Fibroblast of the conjunctiva (primary cell): Measurements from ENCODE around the gene PAX9.
"Not testable (repeated sequence)": the region's sequence is repeated elsewhere in the genome, so short reads cannot be mapped to it uniquely, and the experiment has no call there.

ENCODE experiments used
- DNase-seq: peaks from one replicate; pipeline ENCODE4 v3.0.0-alpha.2; 2010; ENCODE audit warnings: low read depth

PAX9 gene

GRCh38 chr14:36672095-36672494 is 10.4 kb downstream of the PAX9 start:
- no peak for DNase-seq

GRCh38 chr14:36674659-36675058 is 13.0 kb downstream of the PAX9 start:
- DNase-seq = no peak

- no peak for DNase-seq
Measured at GRCh38 chr14:36675581-36675980, 13.9 kb downstream of the PAX9 start.

- no peak for DNase-seq
Measured at GRCh38 chr14:36676236-36676635, 14.6 kb downstream of the PAX9 start.

GRCh38 chr14:36682338-36682737 is 20.7 kb downstream of the PAX9 start:
- DNase-seq = no peak

- no peak for DNase-seq
Measured at GRCh38 chr14:36683083-36683724, 21.5 kb downstream of the PAX9 start.

GRCh38 chr14:36684946-36685345 is 23.3 kb downstream of the PAX9 start:
- DNase-seq = no peak

- no peak for DNase-seq
Measured at GRCh38 chr14:36690311-36691040, 28.8 kb downstream of the PAX9 start.

- not testable (repeated sequence) for DNase-seq
Measured at GRCh38 chr14:36699420-36699819, 37.8 kb downstream of the PAX9 start.

GRCh38 chr14:36700651-36701050 is 39.0 kb downstream of the PAX9 start:
- DNase-seq = no peak

GRCh38 chr14:36701132-36701531 is 39.5 kb downstream of the PAX9 start:
- DNase-seq = no peak

GRCh38 chr14:36702474-36702873 is 40.8 kb downstream of the PAX9 start:
- no peak for DNase-seq

- no peak for DNase-seq
Measured at GRCh38 chr14:36707570-36707969, 45.9 kb downstream of the PAX9 start.

- no peak for DNase-seq
Measured at GRCh38 chr14:36713960-36714703, 52.5 kb downstream of the PAX9 start.

GRCh38 chr14:36716614-36717184 is 55.0 kb downstream of the PAX9 start:
- no peak for DNase-seq

- no peak for DNase-seq
Measured at GRCh38 chr14:36717363-36717762, 55.7 kb downstream of the PAX9 start.

- no peak for DNase-seq
Measured at GRCh38 chr14:36718216-36718615, 56.6 kb downstream of the PAX9 start.

- no peak for DNase-seq
Measured at GRCh38 chr14:36719823-36720222, 58.2 kb downstream of the PAX9 start.

GRCh38 chr14:36720657-36721056 is 59.0 kb downstream of the PAX9 start:
- DNase-seq = no peak

GRCh38 chr14:36721877-36722276 is 60.2 kb downstream of the PAX9 start:
- no peak for DNase-seq

- DNase-seq = no peak
Measured at GRCh38 chr14:36723530-36723929, 61.9 kb downstream of the PAX9 start.

GRCh38 chr14:36724162-36724561 is 62.5 kb downstream of the PAX9 start:
- DNase-seq = no peak

GRCh38 chr14:36726128-36726527 is 64.5 kb downstream of the PAX9 start:
- DNase-seq = no peak
